A673 (cell line): ENCODE data around the gene CHRM4.

Experiments used
- CTCF ChIP-seq: fragments of 300-800, 200-600 bp; sonication (generic); conservative IDR thresholded peaks from 2 replicates; pipeline ENCODE4 v1.5.1; 2017; ENCODE audit warnings: low read depth, mild to moderate bottlenecking, antibody characterized with exemption, low read length, moderate library complexity, mixed read lengths
- EZH2 ChIP-seq: fragments of 200-600 bp; sonication (generic); IDR thresholded peaks from 2 replicates; pipeline ENCODE4 v1.6.1; 2017; ENCODE audit warnings: borderline replicate concordance, low read depth, mild to moderate bottlenecking, mixed read lengths, antibody characterized with exemption, low read length; ENCODE audit not compliant: poor library complexity, severe bottlenecking

DNA sequence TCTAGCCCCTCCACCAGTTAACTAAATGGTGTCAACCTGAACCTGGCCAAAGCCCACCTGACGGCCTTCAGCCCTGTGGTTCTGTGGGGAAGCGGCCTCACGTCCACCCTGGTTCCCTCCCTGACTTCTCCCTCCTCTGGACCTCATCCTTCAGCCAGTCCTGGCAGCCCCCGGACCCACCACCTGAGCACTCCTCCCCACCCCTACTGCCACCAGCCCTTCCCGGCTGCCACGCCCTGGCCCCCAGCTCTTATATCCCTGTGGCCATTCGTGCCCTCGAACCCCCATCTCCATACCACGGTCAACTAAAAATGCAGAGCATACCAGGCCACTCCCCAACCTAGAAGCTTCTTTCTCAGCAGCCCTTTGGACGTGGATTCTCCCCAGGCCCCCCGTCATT, 14.3 kb downstream of the CHRM4 start:
- TF ChIP-seq EZH2 (no peak), CTCF (no peak)
